Lower leg skin (tissue), 3 donors: Measurements from ENCODE around the gene PVR.

Experiments
- CTCF ChIP-seq, 3 donors: fragments of 450-650 bp; IDR thresholded peaks; one replicate each; pipeline ENCODE4 v1.5.1; 2016; ENCODE audit warnings: antibody characterized with exemption in 3 of 3, mild to moderate bottlenecking in 3 of 3, moderate library complexity in 2 of 3
- POLR2A ChIP-seq, 2 donors: fragments of 450-650 bp; IDR thresholded peaks; one replicate each; pipeline ENCODE4 v1.6.1; 2016 to 2017; ENCODE audit warnings: antibody characterized with exemption in 2 of 2, mild to moderate bottlenecking in 1 of 2, moderate library complexity in 1 of 2

GRCh38 chr19:44643605-44644401, at the start of gene PVR:
- TF ChIP-seq CTCF (IDR thresholded peaks at IDR 0.05) (no peak), POLR2A (IDR thresholded peaks at IDR 0.05) (no peak)
